HG03139 (cell line): ENCODE results near the gene CRYGA.
"Not testable (repeated sequence)": the region's sequence is repeated elsewhere in the genome, so short reads cannot be mapped to it uniquely, and the experiment has no call there.

Source experiments
- ATAC-seq: cut with Tn5 transposase; IDR thresholded peaks from one replicate; pipeline ENCODE4 v1.9.1; 2021; ENCODE audit not compliant: unreplicated experiment

Gene CRYGA

GRCh38 chr2:208127090-208127489, 36.3 kb downstream of the CRYGA start:
- no peak for ATAC-seq

GRCh38 chr2:208125251-208125650, 38.1 kb downstream of the CRYGA start:
- ATAC-seq, result no peak

- not testable (repeated sequence) for ATAC-seq
Observed at GRCh38 chr2:208124013-208124715, 39.2 kb downstream of the CRYGA start, which contains the start of gene CRYGD. Gene CRYGD, minus strand, starts transcription at chr2:208124524. Its CDS starts 51 bp downstream, at chr2:208124473.

- no peak for ATAC-seq
Observed at GRCh38 chr2:208122248-208122647, 41.1 kb downstream of the CRYGA start.

GRCh38 chr2:208118918-208119317, 44.5 kb downstream of the CRYGA start:
- ATAC-seq, result no peak

GRCh38 chr2:208117390-208117789, 46.0 kb downstream of the CRYGA start:
- ATAC-seq, result not testable (repeated sequence)

GRCh38 chr2:208112969-208113368, 50.4 kb downstream of the CRYGA start:
- ATAC-seq, result no peak

GRCh38 chr2:208112273-208112745, 51.1 kb downstream of the CRYGA start:
- ATAC-seq, result not testable (repeated sequence)
